NCI-H2107 treated with DMSO at 0.1 percent for 48 hours (cell line): ENCODE measurements around the gene HCRTR2.

ENCODE experiments used
- DNase-seq: peaks from one replicate; lab custom pipeline; 2025; ENCODE audit not compliant: unreplicated experiment; lab: John Stamatoyannopoulos, UW

HCRTR2 gene

DNA sequence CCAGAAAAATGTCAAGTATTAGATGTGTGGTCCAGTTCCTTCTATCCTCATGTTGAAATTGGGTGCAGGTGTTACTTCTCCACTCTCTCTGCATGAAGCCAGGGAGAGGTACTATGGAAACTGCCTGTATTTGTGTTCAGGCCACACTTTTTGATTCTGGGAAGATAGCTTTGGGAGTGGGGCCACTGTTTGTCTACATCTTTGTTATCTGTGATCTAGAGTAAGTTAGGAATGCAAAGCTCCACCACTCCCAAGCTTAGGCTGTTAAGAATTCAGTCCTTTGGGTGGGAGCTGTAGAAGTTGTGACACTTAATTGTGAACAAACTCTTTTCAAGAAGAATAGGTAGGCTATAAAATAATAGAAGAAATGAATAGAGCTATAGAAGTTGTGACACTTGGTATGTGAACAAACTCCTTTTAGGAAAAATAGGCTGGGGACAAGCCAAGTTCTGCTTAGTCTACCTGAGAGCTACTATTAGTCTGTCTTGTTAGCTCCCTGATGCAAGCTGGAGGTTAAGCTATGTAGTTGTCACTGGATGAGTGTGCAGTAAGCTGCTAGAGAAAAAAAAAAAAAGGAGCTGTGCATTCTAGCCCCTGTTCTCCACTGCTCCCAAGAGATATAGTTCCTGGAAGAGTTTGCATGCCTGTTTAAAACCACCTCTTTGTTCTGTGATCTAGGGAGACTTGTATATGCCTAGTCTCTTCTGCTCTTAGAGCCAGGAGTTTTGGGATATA lies 145.8 kb downstream of the HCRTR2 start:
- no peak for DNase-seq

DNA sequence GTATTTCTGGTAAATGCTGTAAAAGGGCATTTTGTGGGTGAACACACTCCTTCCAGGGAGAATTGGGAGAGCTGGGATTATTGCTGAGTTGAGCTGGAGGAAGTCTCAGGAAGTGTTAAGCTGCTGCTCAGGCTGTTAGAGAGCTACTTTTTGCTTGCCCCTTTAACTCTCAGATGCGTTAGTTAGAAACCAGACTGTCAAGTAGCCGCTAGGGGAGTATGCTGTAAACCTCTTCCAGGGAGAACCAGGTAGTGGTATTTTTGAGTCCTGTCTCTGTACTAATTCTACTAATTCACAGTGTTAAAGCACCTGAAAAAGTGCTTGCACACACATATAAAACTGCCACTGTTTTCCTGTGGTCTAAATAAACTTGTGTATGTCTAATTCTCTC lies 146.4 kb downstream of the HCRTR2 start:
- no peak for DNase-seq

DNA sequence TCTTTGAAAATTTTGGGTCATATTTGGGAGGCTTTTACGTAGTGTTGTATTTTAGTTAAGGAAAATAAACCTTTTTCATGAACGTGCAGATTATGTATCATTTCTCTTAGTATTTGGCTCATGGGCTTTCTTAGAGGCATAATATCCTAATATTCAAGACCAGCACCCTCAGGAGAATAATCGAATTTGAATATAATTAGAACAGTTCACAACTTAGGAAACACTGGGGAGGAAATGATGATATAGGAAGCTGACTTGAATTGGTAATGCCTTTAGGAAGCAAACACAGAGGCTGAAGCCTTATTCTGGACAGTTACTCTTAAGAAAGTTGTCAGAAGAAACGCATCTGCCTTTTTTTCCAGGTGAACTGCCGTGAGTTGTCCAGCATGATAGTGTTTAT lies 152.9 kb downstream of the HCRTR2 start, which contains the start of gene GFRAL:
TSS of gene GFRAL (plus strand) at position 301 of the 400 bp plus-strand sequence. CDS start at position 387, 86 bp downstream.
- no peak for DNase-seq
